GM12891 (cell line): ENCODE measurements around the gene BCL11B.

Experiments
- DNase-seq: peaks from one replicate; pipeline ENCODE4 v3.0.0; 2011; ENCODE audit warnings: low spot score; ENCODE audit not compliant: insufficient read length
- FAIRE-seq: peaks from 2 replicates; lab custom pipeline; 2011; peaks lifted over from hg19 to GRCh38; lab: Jason Lieb, UNC
- PAX5 ChIP-seq: IDR thresholded peaks from 2 replicates; pipeline ENCODE4 v1.6.1; 2011; ENCODE audit warnings: low read length, moderate library complexity, mild to moderate bottlenecking; ENCODE audit not compliant: insufficient read depth, severe bottlenecking
- POLR2A ChIP-seq: IDR thresholded peaks from 2 replicates; pipeline ENCODE4 v1.6.1; 2011; ENCODE audit warnings: low read depth, low read length, control low read depth
- POLR2AphosphoS5 ChIP-seq: IDR thresholded peaks from 2 replicates; pipeline ENCODE4 v1.6.1; 2011; ENCODE audit warnings: low read depth, low read length, control low read depth
- POU2F2 ChIP-seq: IDR thresholded peaks from 2 replicates; pipeline ENCODE4 v1.6.1; 2011; ENCODE audit warnings: low read depth, mild to moderate bottlenecking, control low read depth, low read length, moderate library complexity
- SPI1 ChIP-seq: IDR thresholded peaks from 2 replicates; pipeline ENCODE4 v1.6.1; 2011; ENCODE audit warnings: low read depth, low read length, control low read depth
- TAF1 ChIP-seq: IDR thresholded peaks from 2 replicates; pipeline ENCODE4 v1.6.1; 2011; ENCODE audit warnings: low read depth, low read length, control low read depth

Gene BCL11B

DNA sequence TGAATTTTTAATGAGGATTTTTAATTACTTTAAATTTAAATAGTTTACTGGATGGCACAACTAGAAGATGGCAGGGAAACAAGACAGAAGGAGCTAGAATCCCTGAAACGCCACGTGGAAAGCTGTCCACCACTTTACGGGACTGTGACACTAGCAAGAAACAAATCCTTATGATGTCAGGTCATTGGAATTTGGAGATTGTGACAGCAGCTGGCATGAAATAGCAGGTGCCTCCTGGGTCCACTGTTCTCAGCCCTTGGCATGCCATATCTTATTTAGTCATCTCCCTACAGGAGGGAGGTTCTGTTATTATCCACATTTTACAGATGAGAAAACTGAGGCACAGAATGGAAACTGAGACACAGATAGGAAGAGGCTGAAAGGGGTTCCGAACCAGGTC lies 113.8 kb downstream of the BCL11B start:
- TF ChIP-seq SPI1 (no peak), POU2F2 (no peak), PAX5 (no peak)
- DNase-seq (no peak), FAIRE-seq (no peak)

DNA sequence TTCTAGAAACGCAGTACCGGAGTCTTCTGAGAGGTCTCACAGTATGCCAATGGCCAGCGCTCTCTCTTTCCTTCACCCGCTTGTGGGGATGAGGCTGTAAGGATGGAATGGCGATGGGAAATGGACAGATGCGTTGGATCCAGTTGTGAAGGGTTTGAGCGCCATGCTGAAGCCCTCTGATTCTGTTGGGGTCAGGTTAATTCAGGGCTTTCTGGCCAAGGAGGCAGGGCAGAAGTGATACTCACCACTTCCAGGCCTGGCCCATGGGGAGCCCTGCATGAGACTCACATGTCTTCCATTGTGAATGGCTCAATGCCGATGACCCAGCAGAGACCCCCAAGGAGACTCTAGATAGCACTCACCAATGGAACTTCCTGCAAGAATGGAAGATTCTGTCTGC lies 114.3 kb downstream of the BCL11B start:
- TF ChIP-seq TAF1 (no peak), PAX5 (no peak), POLR2A (no peak), POU2F2 (no peak), SPI1 (no peak), POLR2AphosphoS5 (no peak)
- FAIRE-seq = no peak
- DNase-seq = no peak

DNA sequence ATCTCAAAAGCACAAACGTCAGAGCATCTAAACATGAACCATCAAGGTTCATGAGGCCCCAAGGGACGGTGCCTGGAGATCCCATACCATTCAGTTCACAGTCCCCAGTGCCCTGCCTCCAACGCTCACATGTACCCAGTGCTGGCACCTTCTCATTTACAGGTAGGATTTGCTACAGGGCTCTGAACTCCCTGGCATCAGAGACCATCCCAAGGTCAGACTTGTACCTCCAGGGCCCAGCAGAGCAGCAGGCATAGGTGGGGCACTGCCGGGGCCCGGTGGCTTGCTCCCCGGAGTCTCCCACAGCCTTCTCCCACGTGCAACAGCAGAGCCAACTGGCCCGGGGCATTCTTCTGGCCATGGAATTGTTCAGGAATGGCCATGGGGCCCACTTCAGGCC lies 114.8 kb downstream of the BCL11B start:
- DNase-seq (no peak), FAIRE-seq (no peak)
- TF ChIP-seq POU2F2 (no peak), SPI1 (no peak), TAF1 (no peak), POLR2AphosphoS5 (no peak), PAX5 (no peak), POLR2A (no peak)

DNA sequence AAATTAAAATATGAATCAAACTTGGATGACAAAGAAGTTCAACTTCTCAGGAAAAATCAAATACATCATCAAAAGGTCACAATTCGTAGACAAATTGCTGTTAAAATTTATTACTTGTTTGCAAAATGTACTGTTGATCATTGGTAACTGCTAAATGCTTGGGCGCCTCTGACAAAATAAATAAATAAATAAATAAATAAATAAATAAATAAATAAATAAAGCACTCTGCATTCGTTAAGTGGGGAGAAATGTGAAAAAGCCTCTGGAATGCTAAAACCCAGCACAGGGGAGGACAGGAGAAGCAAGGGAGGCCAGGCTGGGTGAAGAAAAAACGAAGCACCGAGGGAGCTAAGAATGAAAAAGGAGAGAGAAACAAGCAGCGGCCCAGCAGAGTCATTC lies 115.2 kb downstream of the BCL11B start:
- no peak for TF ChIP-seq POU2F2
- TF ChIP-seq POLR2A = no peak
- no peak for FAIRE-seq
- DNase-seq = no peak

- FAIRE-seq (no peak), DNase-seq (no peak)
- TF ChIP-seq POLR2A (no peak), PAX5 (no peak), SPI1 (no peak), POLR2AphosphoS5 (no peak), TAF1 (no peak), POU2F2 (no peak)
Measured at GRCh38 chr14:99156090-99156425, 115.9 kb downstream of the BCL11B start.

DNA sequence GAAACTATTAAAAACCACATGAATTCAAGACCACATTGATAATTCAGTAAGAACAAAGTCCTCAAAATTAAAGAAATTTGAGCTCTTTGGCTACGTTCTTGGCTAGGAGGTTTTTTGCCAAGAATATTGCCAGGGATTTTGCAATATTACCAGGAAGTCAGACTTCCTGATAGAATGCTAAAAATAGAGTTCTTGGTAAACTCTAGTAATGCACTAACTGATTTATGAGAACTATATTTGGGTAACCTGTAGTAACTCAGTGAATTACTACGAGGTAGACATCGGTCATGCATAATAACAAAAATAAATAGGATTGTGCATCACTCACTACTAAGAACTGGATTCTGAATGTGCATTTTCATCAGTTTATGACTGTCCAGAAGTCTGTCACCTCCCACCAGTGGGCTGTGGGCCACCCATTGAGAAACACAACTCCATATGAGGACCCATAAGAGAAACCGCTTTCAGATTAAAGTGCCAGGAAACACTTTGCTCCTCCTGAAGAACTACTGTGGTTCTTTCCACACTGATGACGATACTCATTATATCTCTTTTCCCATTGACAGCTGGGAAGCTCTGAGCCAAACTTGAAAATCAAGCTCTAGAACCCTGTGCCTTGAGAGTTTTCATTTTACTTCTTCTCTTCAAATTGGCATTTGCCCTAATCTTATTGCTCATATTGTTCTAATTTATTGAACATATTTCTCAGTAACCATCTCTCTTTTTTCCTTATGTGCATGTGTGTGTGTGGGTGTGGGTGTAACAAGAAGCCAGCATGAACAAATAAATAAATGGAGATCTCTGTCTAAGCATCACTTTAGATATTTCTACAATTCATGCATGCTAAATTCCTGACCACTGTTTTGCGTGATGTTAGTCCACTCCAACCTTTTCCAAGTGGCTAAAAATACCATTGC lies 116.6 kb downstream of the BCL11B start:
- DNase-seq (no peak), FAIRE-seq (no peak)
- TF ChIP-seq TAF1 (no peak), POLR2A (no peak), POU2F2 (no peak), PAX5 (no peak), POLR2AphosphoS5 (no peak), SPI1 (no peak)

DNA sequence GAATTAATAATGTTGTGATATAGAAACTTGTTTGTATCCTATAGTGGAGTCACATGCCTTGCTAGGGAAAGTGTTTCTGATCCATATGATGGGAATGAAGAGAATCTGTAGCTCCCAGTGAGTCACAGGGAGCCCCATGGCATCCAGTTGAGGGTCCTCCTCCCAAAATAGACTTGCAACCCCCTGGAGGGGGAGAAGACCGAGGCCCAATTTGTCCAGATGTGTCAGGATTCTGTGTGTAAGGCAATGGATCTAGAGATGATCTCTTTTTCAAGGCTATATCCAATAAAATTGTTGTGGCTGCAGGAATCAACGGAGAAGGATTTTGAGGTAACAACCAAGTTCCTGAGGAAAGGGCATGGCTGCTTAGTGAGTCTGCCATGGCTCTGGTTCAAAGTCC lies 121.8 kb downstream of the BCL11B start:
- TF ChIP-seq POLR2AphosphoS5 = no peak
- TF ChIP-seq PAX5 = no peak
- FAIRE-seq (no peak), DNase-seq (no peak)

GRCh38 chr14:99148861-99149610 lies 123.0 kb downstream of the BCL11B start:
- FAIRE-seq = no peak
- TF ChIP-seq PAX5 (no peak), TAF1 (no peak), POLR2AphosphoS5 (no peak), SPI1 (no peak), POU2F2 (no peak), POLR2A (no peak)
- DNase-seq = no peak

GRCh38 chr14:99148131-99148530 lies 123.9 kb downstream of the BCL11B start:
- FAIRE-seq = no peak
- no peak for TF ChIP-seq PAX5
- no peak for TF ChIP-seq TAF1
- no peak for TF ChIP-seq POU2F2
- TF ChIP-seq SPI1 = no peak
- TF ChIP-seq POLR2A = no peak
- TF ChIP-seq POLR2AphosphoS5 = no peak

GRCh38 chr14:99147366-99147740 lies 124.6 kb downstream of the BCL11B start:
- no peak for TF ChIP-seq TAF1
- no peak for TF ChIP-seq SPI1
- TF ChIP-seq POLR2A = no peak
- TF ChIP-seq POLR2AphosphoS5 = no peak
- TF ChIP-seq POU2F2 = no peak
- TF ChIP-seq PAX5 = no peak
- FAIRE-seq = no peak
- no peak for DNase-seq

More at GRCh38 chr14:99148131-99148530, 123.9 kb downstream of the BCL11B start:
- no peak for DNase-seq
